HepG2 (cell line): ENCODE measurements around the gene GPSM1. TPM values are rescaled to one million over a fixed set of nuclear protein-coding genes. Genes with fewer than 3 reads are reported as not detected.

Experiments used
- ATF6 ChIP-seq: sonication (generic); formaldehyde crosslinking; conservative IDR thresholded peaks from 2 replicates; pipeline ENCODE4 v1.4.0; 2020; ENCODE audit warnings: missing genetic modification reagents
- ATF7-NPFF ChIP-seq: sonication (generic); formaldehyde crosslinking; IDR thresholded peaks from 2 replicates; pipeline ENCODE4 v1.8.1; 2023; ENCODE audit warnings: mild to moderate bottlenecking, low read depth, missing genetic modification reagents, moderate library complexity
- BCL3 ChIP-seq: sonication (generic); formaldehyde crosslinking; IDR thresholded peaks from 2 replicates; pipeline ENCODE4 v1.5.1; 2020; ENCODE audit warnings: mild to moderate bottlenecking, missing genetic modification reagents, moderate library complexity
- EEA1 ChIP-seq: sonication (generic); formaldehyde crosslinking; IDR thresholded peaks from 2 replicates; pipeline ENCODE4 v1.5.1; 2020; ENCODE audit warnings: mild to moderate bottlenecking, missing genetic modification reagents, borderline replicate concordance
- ELF3 ChIP-seq: IDR thresholded peaks from 2 replicates; pipeline ENCODE4 v1.6.1; 2016; ENCODE audit warnings: missing genetic modification reagents, missing compliant biosample characterization
- MTF2 ChIP-seq: sonication (generic); formaldehyde crosslinking; IDR thresholded peaks from 2 replicates; pipeline ENCODE4 v1.5.0; 2020; ENCODE audit warnings: missing genetic modification reagents, borderline replicate concordance
- NR2F2 ChIP-seq: IDR thresholded peaks from 2 replicates; pipeline ENCODE4 v1.6.1; 2012; ENCODE audit warnings: low read depth, inconsistent platforms, borderline replicate concordance
- POLR2AphosphoS2 ChIP-seq: IDR thresholded peaks from 2 replicates; pipeline ENCODE4 v1.6.1; 2011; ENCODE audit warnings: low read depth, low read length, improper control_type of control experiment
- PRMT3 ChIP-seq: sonication (generic); formaldehyde crosslinking; IDR thresholded peaks from 2 replicates; pipeline ENCODE4 v1.8.1; 2022; ENCODE audit warnings: low read depth, mild to moderate bottlenecking, moderate library complexity, missing genetic modification reagents, borderline replicate concordance
- SNAI1 ChIP-seq: sonication (generic); formaldehyde crosslinking; IDR thresholded peaks from 2 replicates; pipeline ENCODE4 v1.5.0; 2020; ENCODE audit warnings: mild to moderate bottlenecking, missing genetic modification reagents, borderline replicate concordance
- SNAPC4 ChIP-seq: sonication (generic); formaldehyde crosslinking; IDR thresholded peaks from 2 replicates; pipeline ENCODE4 v1.4.0; 2020; ENCODE audit warnings: mild to moderate bottlenecking, missing genetic modification reagents
- SUZ12 ChIP-seq: fragments of 150-350 bp; IDR thresholded peaks from 2 replicates; pipeline ENCODE4 v1.6.1; 2014; ENCODE audit warnings: low read depth, low read length
- TEAD3 ChIP-seq: optimal IDR thresholded peaks from 2 replicates; pipeline ENCODE3; 2016; ENCODE audit warnings: borderline replicate concordance
- XBP1 ChIP-seq: sonication (generic); formaldehyde crosslinking; IDR thresholded peaks from 2 replicates; pipeline ENCODE4 v1.5.0; 2020; ENCODE audit warnings: missing genetic modification reagents
- ZNF350 ChIP-seq: sonication (generic); formaldehyde crosslinking; IDR thresholded peaks from 2 replicates; pipeline ENCODE4 v1.4.0; 2020; ENCODE audit warnings: mild to moderate bottlenecking, low read depth, missing genetic modification reagents, borderline replicate concordance
- ZNF747 ChIP-seq: sonication (generic); formaldehyde crosslinking; IDR thresholded peaks from 2 replicates; pipeline ENCODE4 v1.8.1; 2023; ENCODE audit warnings: missing genetic modification reagents, mild to moderate bottlenecking, borderline replicate concordance
- polyA plus RNA-seq, 8 experiments: library from polyadenylated mRNA; depleted of rRNA in 3 of 8; stranded (reverse) in 7 of 8; unstranded in 1 of 8; fragments of >200 nt; fragmentation: Illumina TruSeq in 4 of 8; extraction: Trizol in 4 of 8; gene quantifications; 2 replicates each; pipeline versions ENCODE4 v1.2.1 to v1.2.3, GENCODE V29; 2011 to 2016; ENCODE audit warnings: low read depth in 4 of 8, missing spikeins in 1 of 8, mixed read lengths in 1 of 8; ENCODE audit not compliant: insufficient read depth in 1 of 8
- total RNA-seq, 5 experiments: library from RNA; depleted of rRNA; stranded (reverse); fragments of >200 nt; fragmentation: Illumina TruSeq; extraction: Trizol; gene quantifications; 2 replicates each; pipeline ENCODE4 v1.2.3, GENCODE V29; 2016; ENCODE audit warnings: low read depth in 1 of 5
- TF ChIP-seq, protein P1 (sequence below): IDR thresholded peaks from 2 replicates; pipeline ENCODE4 v1.6.1; 2016
- TF ChIP-seq, protein P2 (sequence below): IDR thresholded peaks from 2 replicates; pipeline ENCODE4 v1.6.1; 2016; ENCODE audit warnings: missing compliant biosample characterization, missing genetic modification reagents, borderline replicate concordance

The GPSM1 gene
- total and polyA plus RNA-seq, 2 of the 13 experiments (the other 11 are each of a cell fraction or from before 2014, with no cell fraction given): 1.0 to 2.4 TPM

DNA sequence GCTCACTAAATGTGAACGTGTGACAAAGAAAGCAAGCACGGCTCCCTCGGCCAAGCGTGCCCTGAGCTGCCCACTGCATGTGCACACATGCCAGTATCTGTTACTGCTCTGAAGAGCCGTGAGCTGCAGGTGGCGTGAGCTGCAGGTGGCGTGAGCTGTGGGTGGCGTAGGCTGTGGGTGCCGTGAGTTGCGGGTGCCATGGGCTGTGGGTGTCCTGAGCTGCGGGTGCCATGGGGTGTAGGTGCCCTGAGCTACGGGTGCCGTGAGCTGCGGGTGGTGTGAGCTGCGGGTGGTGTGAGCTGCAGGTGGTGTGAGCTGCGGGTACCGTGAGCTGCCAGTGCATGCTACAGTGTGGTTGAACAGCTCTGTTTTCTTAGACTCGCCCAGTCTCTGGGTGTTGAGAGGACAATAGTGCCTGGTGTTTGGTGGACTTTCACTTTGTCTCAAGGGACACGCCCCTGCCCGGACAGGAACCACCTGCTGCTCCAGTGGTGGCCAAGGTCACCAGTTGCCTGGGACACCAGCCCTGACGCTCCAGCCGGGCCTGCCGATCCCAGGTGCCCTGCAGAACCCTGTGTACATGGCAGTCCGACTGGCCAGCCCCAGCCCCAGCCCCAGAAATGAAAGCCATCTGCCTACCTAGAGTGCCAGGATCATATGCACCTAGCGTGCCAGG, 30.2 kb upstream of the GPSM1 start (continued):
- TF ChIP-seq ATF6 (CRISPR knock-in tag) (no peak), NR2F2 (no peak), SNAI1 (CRISPR knock-in tag) (no peak), BCL3 (no peak), POLR2AphosphoS2 (no peak), MTF2 (CRISPR knock-in tag) (no peak), EEA1 (CRISPR knock-in tag) (no peak), ZNF747 (CRISPR knock-in tag) (no peak), TEAD3 (CRISPR knock-in tag) (no peak), PRMT3 (CRISPR knock-in tag) (no peak), ZNF350 (CRISPR knock-in tag) (peak; percentile 53; the same call in 1 of the 2 replicates), SUZ12 (no peak), ELF3 (CRISPR knock-in tag) (peak; percentile 35; the same call in 1 of the 2 replicates), SNAPC4 (no peak), ATF7-NPFF (no peak), XBP1 (no peak)
- TF ChIP-seq, protein P1, sequence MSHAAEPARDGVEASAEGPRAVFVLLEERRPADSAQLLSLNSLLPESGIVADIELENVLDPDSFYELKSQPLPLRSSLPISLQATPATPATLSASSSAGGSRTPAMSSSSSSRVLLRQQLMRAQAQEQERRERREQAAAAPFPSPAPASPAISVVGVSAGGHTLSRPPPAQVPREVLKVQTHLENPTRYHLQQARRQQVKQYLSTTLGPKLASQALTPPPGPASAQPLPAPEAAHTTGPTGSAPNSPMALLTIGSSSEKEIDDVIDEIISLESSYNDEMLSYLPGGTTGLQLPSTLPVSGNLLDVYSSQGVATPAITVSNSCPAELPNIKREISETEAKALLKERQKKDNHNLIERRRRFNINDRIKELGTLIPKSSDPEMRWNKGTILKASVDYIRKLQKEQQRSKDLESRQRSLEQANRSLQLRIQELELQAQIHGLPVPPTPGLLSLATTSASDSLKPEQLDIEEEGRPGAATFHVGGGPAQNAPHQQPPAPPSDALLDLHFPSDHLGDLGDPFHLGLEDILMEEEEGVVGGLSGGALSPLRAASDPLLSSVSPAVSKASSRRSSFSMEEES: 0 out of 2 replicates have a peak, but pooled peaks have one; percentile 16
- TF ChIP-seq, protein P2, sequence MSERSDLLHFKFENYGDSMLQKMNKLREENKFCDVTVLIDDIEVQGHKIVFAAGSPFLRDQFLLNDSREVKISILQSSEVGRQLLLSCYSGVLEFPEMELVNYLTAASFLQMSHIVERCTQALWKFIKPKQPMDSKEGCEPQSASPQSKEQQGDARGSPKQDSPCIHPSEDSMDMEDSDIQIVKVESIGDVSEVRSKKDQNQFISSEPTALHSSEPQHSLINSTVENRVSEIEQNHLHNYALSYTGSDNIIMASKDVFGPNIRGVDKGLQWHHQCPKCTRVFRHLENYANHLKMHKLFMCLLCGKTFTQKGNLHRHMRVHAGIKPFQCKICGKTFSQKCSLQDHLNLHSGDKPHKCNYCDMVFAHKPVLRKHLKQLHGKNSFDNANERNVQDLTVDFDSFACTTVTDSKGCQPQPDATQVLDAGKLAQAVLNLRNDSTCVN (CRISPR knock-in tag): no peak
